ENCODE results near the gene NOTCH4.
A peak's percentile ranks its signal among the peaks of the same experiment; 100 is the strongest.
"Not testable (repeated sequence)": the region's sequence is repeated elsewhere in the genome, so short reads cannot be mapped to it uniquely, and the experiment has no call there.

Gene NOTCH4

GRCh38 chr6:32223258-32224235 lies at the start of gene NOTCH4:
Gene NOTCH4 (minus strand): TSS chr6:32224067. CDS start chr6:32223928, 139 bp downstream.
- H3K4me1 Mint-ChIP-seq (ENCODE audit: low read depth) = no peaks in the 10 kb centered on the region
- H3K27me3 Mint-ChIP-seq (ENCODE audit: low read depth) = peaks cover 8% of the 10 kb centered on the region
- no peak within 1 kb of the TSS for H3K27ac Mint-ChIP-seq
- no peak within 1 kb of the TSS for H3K4me3 Mint-ChIP-seq
- no peaks in the 10 kb centered on the region for H3K36me3 Mint-ChIP-seq (ENCODE audit: low read depth)
- H3K9me3 Mint-ChIP-seq = no peaks in the 10 kb centered on the region

DNA sequence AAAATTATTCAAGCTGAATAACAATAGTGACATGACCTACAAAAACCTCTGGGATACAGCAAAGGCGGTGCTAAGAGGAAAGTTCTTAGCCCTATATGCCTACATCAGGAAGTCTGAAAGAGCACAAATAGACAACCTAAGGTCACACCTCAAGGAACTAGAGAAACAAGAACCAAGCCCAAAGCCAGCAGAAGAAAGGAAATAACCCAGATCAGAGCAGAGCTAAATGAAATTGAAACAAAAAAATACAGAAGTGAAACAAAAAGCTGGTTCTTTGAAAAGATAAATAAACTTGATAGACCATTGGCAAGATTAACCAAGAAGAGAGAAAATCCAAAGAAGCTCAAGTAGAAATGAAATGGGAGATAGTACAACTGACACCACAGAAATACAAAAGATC lies 47.6 kb upstream of the NOTCH4 start:
- Mint-ChIP-seq H3K27ac (peak overlapping the region; percentile 53), H3K4me3 (peak overlapping the region; percentile 49), H3K36me3 (ENCODE audit: low read depth) (peaks cover 8% of the 10 kb centered on the region), H3K27me3 (ENCODE audit: low read depth) (peaks cover 10% of the 10 kb centered on the region), H3K4me1 (ENCODE audit: low read depth) (peaks cover 19% of the 10 kb centered on the region), H3K9me3 (peaks cover 15% of the 10 kb centered on the region)

DNA sequence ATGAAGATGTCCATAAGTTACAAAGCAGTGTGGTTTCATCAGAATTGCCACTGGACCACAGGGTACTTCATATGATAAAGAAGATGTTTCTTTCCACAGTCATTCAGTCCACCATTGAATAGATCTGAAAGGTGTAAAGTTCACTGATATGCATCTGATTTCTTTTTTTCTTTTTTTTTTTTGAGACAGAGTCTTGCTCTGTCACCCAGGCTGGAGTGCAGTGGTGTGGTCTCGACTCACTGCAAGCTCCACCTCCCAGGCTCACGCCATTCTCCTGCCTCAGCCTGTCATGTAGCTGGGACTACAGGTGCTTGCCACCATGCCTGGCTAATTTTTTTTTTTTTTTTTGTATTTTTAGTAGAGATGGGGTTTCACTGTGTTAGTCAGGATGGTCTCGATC lies 44.6 kb upstream of the NOTCH4 start:
- Mint-ChIP-seq H3K4me1 (ENCODE audit: low read depth) (peaks cover 15% of the 10 kb centered on the region), H3K9me3 (peaks cover 12% of the 10 kb centered on the region)
- not testable (repeated sequence) for H3K27me3 Mint-ChIP-seq (ENCODE audit: low read depth); H3K27ac Mint-ChIP-seq; H3K36me3 Mint-ChIP-seq (ENCODE audit: low read depth); H3K4me3 Mint-ChIP-seq

DNA sequence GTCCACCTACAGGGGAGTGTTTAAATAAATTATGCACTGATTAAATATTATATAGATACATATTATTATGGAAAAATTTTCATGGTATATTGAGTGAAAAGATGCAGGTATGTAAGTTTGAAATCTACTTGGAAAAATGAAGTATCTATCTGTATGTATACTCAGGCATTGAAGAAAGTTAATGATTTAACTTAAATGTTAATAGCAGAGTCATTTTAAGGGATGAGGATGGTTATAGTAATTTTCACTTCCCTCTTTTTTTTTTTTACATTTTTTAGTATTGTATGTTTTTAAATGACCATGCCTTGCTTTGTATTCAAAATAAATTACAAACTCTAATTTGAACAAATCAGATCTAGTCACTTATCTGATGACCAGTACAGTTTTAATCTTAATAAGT lies 43.2 kb upstream of the NOTCH4 start:
- Mint-ChIP-seq H3K4me1 (ENCODE audit: low read depth) (peaks cover 11% of the 10 kb centered on the region), H3K4me3 (no peak overlapping the region), H3K27ac (no peak overlapping the region), H3K36me3 (ENCODE audit: low read depth) (peaks cover 5% of the 10 kb centered on the region), H3K9me3 (peaks cover 6% of the 10 kb centered on the region), H3K27me3 (ENCODE audit: low read depth) (peaks cover 11% of the 10 kb centered on the region)

DNA sequence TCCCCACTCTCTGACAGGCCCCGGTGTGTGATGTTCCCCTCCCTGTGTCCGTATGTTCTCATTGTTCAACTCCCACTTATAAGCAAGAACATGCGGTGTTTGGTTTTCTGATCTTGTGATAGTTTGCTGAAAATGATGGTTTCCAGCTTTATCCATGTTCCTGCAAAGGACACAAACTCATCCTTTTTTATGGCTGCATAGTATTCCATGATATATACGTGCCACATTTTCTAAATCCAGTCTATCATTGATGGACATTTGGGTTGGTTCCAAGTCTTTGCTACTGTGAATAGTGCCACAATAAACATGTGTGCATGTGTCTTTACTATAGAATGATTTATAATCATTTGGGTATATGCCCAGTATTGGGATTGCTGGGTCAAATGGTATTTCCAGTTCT lies 33.4 kb upstream of the NOTCH4 start:
- H3K36me3 Mint-ChIP-seq (ENCODE audit: low read depth); H3K27ac Mint-ChIP-seq; H3K9me3 Mint-ChIP-seq; H3K4me3 Mint-ChIP-seq: not testable (repeated sequence)
- H3K4me1 Mint-ChIP-seq (ENCODE audit: low read depth) = peaks cover 13% of the 10 kb centered on the region
- H3K27me3 Mint-ChIP-seq (ENCODE audit: low read depth) = peaks cover 51% of the 10 kb centered on the region

DNA sequence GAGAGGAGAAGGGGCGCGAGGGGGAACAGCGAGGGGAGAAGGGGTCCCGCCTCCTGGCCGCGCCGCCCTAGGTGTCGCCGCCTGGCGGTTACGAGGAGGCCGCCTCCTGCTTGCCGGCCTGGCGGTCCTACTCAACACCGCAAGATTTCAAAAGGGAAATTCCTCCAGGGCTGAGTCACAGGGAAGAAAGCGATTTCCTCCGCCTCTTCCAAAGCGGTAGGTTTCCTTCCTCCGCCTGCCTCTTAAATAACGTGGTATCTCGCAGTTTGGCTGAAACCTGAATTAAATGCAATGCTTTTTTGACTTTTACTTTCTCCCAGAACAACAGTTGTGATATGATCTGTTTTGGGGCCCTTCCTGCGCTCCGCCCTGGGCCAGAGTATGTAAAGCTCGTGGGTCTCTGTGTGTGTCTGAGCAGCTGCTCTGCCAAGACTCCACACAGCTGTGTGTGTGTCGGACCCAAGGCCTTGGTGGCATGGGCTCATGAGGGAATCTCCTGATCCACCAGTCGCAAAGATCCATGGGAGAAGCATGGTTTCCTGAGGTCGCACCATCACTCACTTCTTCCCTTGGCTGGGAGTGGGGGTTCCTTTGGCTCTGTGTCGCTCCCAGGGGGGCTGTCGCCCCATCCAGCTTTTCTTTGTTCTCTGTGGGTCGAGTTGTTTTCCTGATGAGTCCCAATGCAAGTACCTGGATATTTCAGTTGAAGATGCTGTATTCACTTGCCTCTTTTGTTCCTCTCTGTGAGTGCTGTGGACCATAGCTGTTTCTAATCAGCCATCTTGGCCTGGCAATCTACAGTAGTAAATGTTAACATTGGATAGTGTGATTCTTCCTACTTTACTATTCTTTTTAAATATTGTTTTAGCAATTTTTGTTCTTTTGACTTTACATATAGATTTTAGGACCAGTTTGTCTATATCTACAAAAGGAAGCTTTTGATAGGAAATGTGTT lies 31.6 kb upstream of the NOTCH4 start:
- H3K36me3 Mint-ChIP-seq (ENCODE audit: low read depth) = no peaks in the 10 kb centered on the region
- H3K27me3 Mint-ChIP-seq (ENCODE audit: low read depth) = peaks cover 38% of the 10 kb centered on the region
- H3K4me3 Mint-ChIP-seq = peak overlapping the region; percentile 63
- H3K9me3 Mint-ChIP-seq = peaks cover 4% of the 10 kb centered on the region
- H3K4me1 Mint-ChIP-seq (ENCODE audit: low read depth) = peaks cover 13% of the 10 kb centered on the region
- peak overlapping the region; percentile 38 for H3K27ac Mint-ChIP-seq

DNA sequence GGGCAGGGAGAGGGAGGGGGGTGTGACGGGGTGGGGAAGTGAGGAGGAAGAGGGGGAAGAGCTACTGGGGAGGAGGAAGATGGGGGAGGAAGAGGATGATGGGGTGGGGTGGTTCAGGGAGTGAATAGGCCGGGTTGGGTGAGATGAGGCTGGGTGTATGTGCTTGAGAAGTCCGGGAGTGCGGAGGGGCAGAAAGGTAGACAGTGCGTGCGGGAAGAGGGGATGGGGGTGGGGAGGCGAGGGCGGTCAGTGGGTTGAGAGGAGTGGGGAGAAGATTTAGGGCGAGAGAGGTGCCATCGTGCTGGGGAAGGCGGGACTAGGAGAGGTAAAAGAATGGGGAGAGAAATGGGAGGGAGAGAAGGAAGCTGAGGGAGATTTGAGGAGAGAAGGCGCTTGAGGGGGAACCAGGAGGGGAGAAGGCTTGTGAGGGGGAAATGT lies 30.9 kb upstream of the NOTCH4 start:
- H3K36me3 Mint-ChIP-seq (ENCODE audit: low read depth) = no peaks in the 10 kb centered on the region
- no peaks in the 10 kb centered on the region for H3K9me3 Mint-ChIP-seq
- H3K4me3 Mint-ChIP-seq = peak overlapping the region; percentile 29
- H3K27me3 Mint-ChIP-seq (ENCODE audit: low read depth) = peaks cover 31% of the 10 kb centered on the region
- peaks cover 13% of the 10 kb centered on the region for H3K4me1 Mint-ChIP-seq (ENCODE audit: low read depth)
- peak overlapping the region; percentile 18 for H3K27ac Mint-ChIP-seq

- Mint-ChIP-seq H3K27me3 (ENCODE audit: low read depth) (peaks cover 22% of the 10 kb centered on the region), H3K36me3 (ENCODE audit: low read depth) (no peaks in the 10 kb centered on the region), H3K9me3 (peaks cover 9% of the 10 kb centered on the region), H3K4me3 (no peak overlapping the region), H3K4me1 (ENCODE audit: low read depth) (peaks cover 13% of the 10 kb centered on the region), H3K27ac (no peak overlapping the region)
These were observed 28.6 kb upstream of the NOTCH4 start for GRCh38 chr6:32252331-32253009.

DNA sequence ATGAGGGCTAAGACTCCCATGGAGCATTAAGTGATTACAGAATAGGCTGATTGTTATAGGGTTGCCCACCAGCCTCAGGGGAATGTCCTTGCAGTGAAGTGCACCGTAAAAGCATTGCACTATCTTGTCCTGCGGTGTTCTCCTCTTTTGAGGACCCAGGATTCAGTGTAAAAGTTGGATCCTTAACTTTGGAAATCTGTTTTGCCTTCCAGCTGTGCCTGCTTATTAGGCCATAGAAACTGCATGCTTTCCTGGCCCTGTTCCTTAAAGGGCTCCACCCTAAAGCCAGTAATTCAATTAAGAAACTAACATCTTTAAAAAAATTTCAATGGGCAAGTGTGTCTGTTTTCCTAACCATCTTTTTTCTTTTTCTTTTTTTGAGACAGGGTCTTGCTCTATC lies 25.4 kb upstream of the NOTCH4 start:
- Mint-ChIP-seq H3K4me3 (no peak overlapping the region), H3K4me1 (ENCODE audit: low read depth) (peaks cover 10% of the 10 kb centered on the region)

GRCh38 chr6:32247401-32247800 lies 23.5 kb upstream of the NOTCH4 start:
- H3K9me3 Mint-ChIP-seq = peaks cover 9% of the 10 kb centered on the region
- no peak overlapping the region for H3K27ac Mint-ChIP-seq
- H3K36me3 Mint-ChIP-seq (ENCODE audit: low read depth) = no peaks in the 10 kb centered on the region
- H3K4me3 Mint-ChIP-seq = no peak overlapping the region
- peaks cover 24% of the 10 kb centered on the region for H3K27me3 Mint-ChIP-seq (ENCODE audit: low read depth)
- H3K4me1 Mint-ChIP-seq (ENCODE audit: low read depth) = peaks cover 5% of the 10 kb centered on the region

More for the DNA sequence above, 25.4 kb upstream of the NOTCH4 start:
- peaks cover 9% of the 10 kb centered on the region for H3K9me3 Mint-ChIP-seq
- no peaks in the 10 kb centered on the region for H3K36me3 Mint-ChIP-seq (ENCODE audit: low read depth)
- peaks cover 22% of the 10 kb centered on the region for H3K27me3 Mint-ChIP-seq (ENCODE audit: low read depth)
- H3K27ac Mint-ChIP-seq = no peak overlapping the region

- Mint-ChIP-seq H3K36me3 (ENCODE audit: low read depth) (no peaks in the 10 kb centered on the region), H3K27ac (peak overlapping the region; percentile 56), H3K27me3 (ENCODE audit: low read depth) (peaks cover 30% of the 10 kb centered on the region), H3K4me3 (peak overlapping the region; percentile 58), H3K4me1 (ENCODE audit: low read depth) (peaks cover 19% of the 10 kb centered on the region), H3K9me3 (peaks cover 9% of the 10 kb centered on the region)
These were observed 21.1 kb upstream of the NOTCH4 start for GRCh38 chr6:32244946-32245398.

- H3K4me3 Mint-ChIP-seq = no peak overlapping the region
- H3K27me3 Mint-ChIP-seq (ENCODE audit: low read depth) = peaks cover 33% of the 10 kb centered on the region
- peaks cover 19% of the 10 kb centered on the region for H3K4me1 Mint-ChIP-seq (ENCODE audit: low read depth)
- H3K9me3 Mint-ChIP-seq = peaks cover 6% of the 10 kb centered on the region
- no peak overlapping the region for H3K27ac Mint-ChIP-seq
- H3K36me3 Mint-ChIP-seq (ENCODE audit: low read depth) = no peaks in the 10 kb centered on the region
These were observed 20.4 kb upstream of the NOTCH4 start for GRCh38 chr6:32244270-32244669.

DNA sequence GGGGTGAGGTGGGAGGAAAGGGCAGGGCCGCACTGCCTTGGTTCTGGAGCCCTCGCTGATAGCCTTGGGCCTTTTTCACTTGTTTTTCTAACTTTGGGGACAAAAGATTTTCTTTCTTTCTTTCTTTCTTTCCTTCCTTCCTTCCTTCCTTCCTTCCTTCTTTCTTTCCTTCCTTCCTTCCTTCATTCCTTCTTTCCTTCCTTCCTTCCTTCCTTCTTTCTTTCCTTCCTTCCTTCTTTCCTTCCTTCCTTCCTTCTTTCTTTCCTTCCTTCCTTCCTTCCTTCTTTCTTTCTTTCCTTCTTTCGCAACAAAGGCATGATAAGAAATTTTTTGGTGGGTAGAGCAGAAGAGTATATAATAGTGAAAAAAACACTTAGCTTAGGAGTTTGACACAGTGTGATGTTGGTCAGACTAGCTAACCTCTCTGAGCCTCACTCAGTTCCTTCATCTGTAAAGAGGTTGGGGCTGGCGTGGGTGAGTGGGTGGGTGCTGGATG lies 18.5 kb upstream of the NOTCH4 start:
- H3K4me1 Mint-ChIP-seq (ENCODE audit: low read depth) = peaks cover 19% of the 10 kb centered on the region
- not testable (repeated sequence) for H3K36me3 Mint-ChIP-seq (ENCODE audit: low read depth); H3K4me3 Mint-ChIP-seq; H3K9me3 Mint-ChIP-seq
- peak overlapping the region; percentile 71 for H3K27ac Mint-ChIP-seq
- peaks cover 23% of the 10 kb centered on the region for H3K27me3 Mint-ChIP-seq (ENCODE audit: low read depth)

DNA sequence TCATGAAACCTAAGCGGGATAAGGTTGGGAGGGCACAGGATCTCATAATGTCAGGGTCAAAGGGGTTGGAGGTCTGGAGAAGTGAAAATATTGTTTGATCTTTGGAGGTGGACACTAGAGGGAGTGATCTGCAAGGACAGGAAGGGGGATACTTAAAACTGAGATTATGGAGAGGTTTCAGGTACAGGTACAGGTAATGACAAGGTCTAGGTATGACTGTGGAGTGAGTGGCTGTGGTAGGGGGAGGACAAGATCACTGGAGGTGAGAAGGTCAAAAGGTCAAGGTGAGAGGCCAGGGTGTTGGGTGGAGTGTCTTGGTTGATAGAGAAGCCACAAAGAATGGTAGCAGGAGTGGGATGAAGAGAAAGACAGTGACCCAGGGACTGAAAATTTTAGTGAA lies 16.8 kb upstream of the NOTCH4 start:
- Mint-ChIP-seq H3K4me3 (no peak overlapping the region), H3K4me1 (ENCODE audit: low read depth) (peaks cover 19% of the 10 kb centered on the region), H3K9me3 (no peaks in the 10 kb centered on the region), H3K27ac (no peak overlapping the region), H3K36me3 (ENCODE audit: low read depth) (no peaks in the 10 kb centered on the region), H3K27me3 (ENCODE audit: low read depth) (peaks cover 23% of the 10 kb centered on the region)

Data from T-helper 1 cell treated with Interleukin-12 subunit alpha and Interleukin-12 subunit beta and Interleukin-4 antibody, amounts not matched to agents 30 μg/mL and 1 μg/mL, for 36 hours (primary cell).